Panc1 (cell line): ENCODE data around the gene IL17REL. TPM values are rescaled to one million over a fixed set of nuclear protein-coding genes. Genes with fewer than 3 reads are reported as not detected.
"Not testable (repeated sequence)": the region's sequence is repeated elsewhere in the genome, so short reads cannot be mapped to it uniquely, and the experiment has no call there.

Experiments used
- ATAC-seq: fragments of 200-7000 bp; cut with Tn5 transposase; 2 replicates; pipeline ENCODE4 v1.9.1; 2020; ENCODE audit warnings: mild to moderate bottlenecking, moderate library complexity
- BruUV-seq: library from RNA; stranded (reverse); fragments of 400-500 nt; replicated peaks from 2 replicates; lab custom pipeline; 2021; lab: Mats Ljungman, UMichigan
- CTCF ChIA-PET: fragments of 300-600 bp; sonication (Branson Sonifier 250); formaldehyde crosslinking; loops from one replicate; lab custom pipeline; 2022; ENCODE audit warnings: antibody characterized with exemption; lab: Charles Lee
- POLR2A ChIA-PET: fragments of 300-600 bp; sonication (Branson Sonifier 250); formaldehyde crosslinking; loops from one replicate; lab custom pipeline; 2022; ENCODE audit warnings: antibody characterized with exemption; lab: Charles Lee
- DNase-seq: peaks from one replicate; pipeline ENCODE4 v3.0.0-alpha.2; 2010; ENCODE audit warnings: low read depth, low spot score
- H3K27ac ChIP-seq: 2 replicates; pipeline ENCODE4 v1.5.1; 2011; ENCODE audit warnings: mild to moderate bottlenecking, low read length, inconsistent platforms
- H3K27me3 ChIP-seq: fragments of 200-500 bp; sonication (Bioruptor generic); 2 replicates; pipeline ENCODE4 v1.6.0; 2014; ENCODE audit warnings: low read length, inconsistent platforms; ENCODE audit not compliant: control insufficient read depth, insufficient read depth
- H3K36me3 ChIP-seq: fragments of 200-500 bp; sonication (Bioruptor generic); 2 replicates; pipeline ENCODE4 v1.5.1; 2014; ENCODE audit warnings: inconsistent platforms, mild to moderate bottlenecking, low read length, moderate library complexity; ENCODE audit not compliant: control insufficient read depth, insufficient read depth
- H3K4me1 ChIP-seq: 2 replicates; pipeline ENCODE4 v1.5.1; 2011; ENCODE audit warnings: inconsistent platforms, mild to moderate bottlenecking, low read length, moderate library complexity; ENCODE audit not compliant: control insufficient read depth, insufficient read depth
- H3K4me3 ChIP-seq, 2 experiments: 2 replicates each; pipeline ENCODE4 v1.5.1; 2011 to 2012; ENCODE audit warnings: low read depth in 2 of 2, low read length in 2 of 2, mild to moderate bottlenecking in 2 of 2, inconsistent platforms in 1 of 2, moderate library complexity in 1 of 2
- H3K9me3 ChIP-seq: fragments of 200-500 bp; sonication (Bioruptor generic); 2 replicates; pipeline ENCODE4 v1.5.1; 2014; ENCODE audit warnings: low read depth, mild to moderate bottlenecking, inconsistent platforms, low read length, moderate library complexity; ENCODE audit not compliant: control insufficient read depth, insufficient read depth
- CTCF ChIP-seq: fragments of 450-650 bp; IDR thresholded peaks from 2 replicates; pipeline ENCODE4 v1.5.1; 2017; ENCODE audit warnings: mild to moderate bottlenecking
- POLR2AphosphoS5 ChIP-seq: IDR thresholded peaks from 2 replicates; pipeline ENCODE4 v1.6.1; 2012; ENCODE audit warnings: mild to moderate bottlenecking, low read depth, low read length, moderate library complexity
- REST ChIP-seq, 2 experiments: IDR thresholded peaks; 2 replicates each; pipeline ENCODE4 v1.6.1; 2011 to 2012; ENCODE audit warnings: low read depth in 2 of 2, control low read depth in 1 of 2, low read length in 1 of 2, mild to moderate bottlenecking in 1 of 2, moderate library complexity in 1 of 2; ENCODE audit not compliant: insufficient read depth in 1 of 2
- SIN3A ChIP-seq: IDR thresholded peaks from 2 replicates; pipeline ENCODE4 v1.6.1; 2012; ENCODE audit warnings: low read depth, mild to moderate bottlenecking, low read length, moderate library complexity, borderline replicate concordance; ENCODE audit not compliant: insufficient read depth
- TCF7L2 ChIP-seq: IDR thresholded peaks from 2 replicates; pipeline ENCODE4 v1.6.1; 2011; ENCODE audit warnings: mild to moderate bottlenecking, low read depth, low read length, inconsistent platforms
- in situ Hi-C: cut with HindIII; loops from 2 replicates; pipeline ENCODE4 v1.10.0; 2016; ENCODE audit warnings: low sequenced_read_pairs, low pct_unique_long_range_greater_than_20kb
- intact Hi-C: fragments of 100-400 bp; cut with micrococcal nuclease; formaldehyde crosslinking; loops from one replicate; pipeline ENCODE4 v1.10.0; 2022; ENCODE audit not compliant: unreplicated experiment
- total RNA-seq: library from RNA; stranded (reverse); gene quantifications from one replicate; pipeline ENCODE4 v1.2.1, GENCODE V29; 2021; ENCODE audit not compliant: unreplicated experiment

IL17REL gene
- total RNA-seq, 1 experiment from 2014 or later = 0.82 TPM

- ATAC-seq = no peak
- no peak for DNase-seq
- ChIA-PET CTCF (interaction anchor here (1.0 kb wide), 1 partner anchor 39 kb away, joined by 6 read pairs; no protein-coding TSS in a partner anchor), POLR2A (no interaction called here)
- Histone ChIP-seq H3K27ac (no peak overlapping the region), H3K27me3 (no peaks in the 10 kb centered on the region), H3K9me3 (no peaks in the 10 kb centered on the region), H3K4me3 (no peak overlapping the region), H3K36me3 (no peaks in the 10 kb centered on the region), H3K4me1 (peaks cover 14% of the 10 kb centered on the region)
- TF ChIP-seq SIN3A = no peak
- no peak for TF ChIP-seq CTCF
- no peak for TF ChIP-seq REST (IDR thresholded peaks at IDR 0.05; ENCODE audit: insufficient read depth in 1 of 2, low read depth in 2 of 2, low read length in 1 of 2)
- no peak for TF ChIP-seq POLR2AphosphoS5
- TF ChIP-seq TCF7L2 = no peak
- in situ Hi-C loops = no loop called here
- BruUV-seq = no TSS peak
- intact Hi-C loops = loop anchor here (5.0 kb wide), 1 partner anchor 36 kb away; no protein-coding TSS in a partner anchor
Observed at GRCh38 chr22:49991167-49991566, 21.4 kb downstream of the IL17REL start.

GRCh38 chr22:49989826-49990225 lies 22.7 kb downstream of the IL17REL start:
- ATAC-seq, H3K36me3 ChIP-seq, DNase-seq, H3K4me1 ChIP-seq, H3K9me3 ChIP-seq, POLR2A ChIA-PET, H3K4me3 ChIP-seq, BruUV-seq, H3K27ac ChIP-seq, H3K27me3 ChIP-seq, in situ Hi-C loops, CTCF ChIA-PET: not testable (repeated sequence)
- intact Hi-C loops = loop anchor here (5.0 kb wide), 1 partner anchor 37 kb away; no protein-coding TSS in a partner anchor

- ChIA-PET POLR2A (no interaction called here), CTCF (no interaction called here)
- Histone ChIP-seq H3K36me3 (no peaks in the 10 kb centered on the region), H3K4me1 (no peaks in the 10 kb centered on the region), H3K27ac (no peak overlapping the region), H3K9me3 (no peaks in the 10 kb centered on the region), H3K27me3 (no peaks in the 10 kb centered on the region), H3K4me3 (no peak overlapping the region)
- BruUV-seq = no TSS peak
- in situ Hi-C loops = no loop called here
- TF ChIP-seq CTCF (no peak), SIN3A (no peak), TCF7L2 (no peak), REST (IDR thresholded peaks at IDR 0.05; ENCODE audit: insufficient read depth in 1 of 2, low read depth in 2 of 2, low read length in 1 of 2) (no peak), POLR2AphosphoS5 (no peak)
- intact Hi-C loops = no loop called here
- ATAC-seq (no peak), DNase-seq (no peak)
Observed at GRCh38 chr22:49986325-49986724, 26.2 kb downstream of the IL17REL start.
